ENCODE measurements around the gene MEIS2.

Gene MEIS2

DNA sequence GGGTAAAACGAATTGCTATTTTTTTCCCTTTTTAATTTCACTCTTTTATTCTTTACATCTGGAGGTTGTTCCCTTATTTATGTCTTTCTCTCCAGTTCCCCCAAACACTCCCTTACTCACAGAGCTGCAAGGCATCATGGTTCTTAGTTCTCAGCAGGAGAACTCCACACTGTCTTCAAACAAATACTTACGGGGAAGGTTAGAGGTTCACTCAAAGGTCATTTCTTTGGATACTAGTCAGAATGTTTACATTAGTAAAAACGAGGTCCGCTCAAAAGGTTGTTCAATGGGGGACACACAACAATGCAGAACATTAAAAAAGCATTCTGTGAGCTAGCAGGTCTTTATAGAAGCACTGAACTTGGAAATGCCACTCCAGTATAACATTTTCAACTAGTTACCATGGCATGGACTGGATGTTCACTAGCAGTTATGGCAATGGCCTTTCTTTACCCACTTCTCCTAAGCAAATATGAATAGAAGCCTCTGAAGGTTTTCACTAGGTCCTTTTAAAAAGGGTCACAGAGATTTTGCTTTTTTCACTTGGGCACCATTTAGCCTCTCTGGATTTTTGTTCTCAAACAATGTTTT is 201.7 kb downstream of the MEIS2 start:
- TF ChIP-seq, protein P1, sequence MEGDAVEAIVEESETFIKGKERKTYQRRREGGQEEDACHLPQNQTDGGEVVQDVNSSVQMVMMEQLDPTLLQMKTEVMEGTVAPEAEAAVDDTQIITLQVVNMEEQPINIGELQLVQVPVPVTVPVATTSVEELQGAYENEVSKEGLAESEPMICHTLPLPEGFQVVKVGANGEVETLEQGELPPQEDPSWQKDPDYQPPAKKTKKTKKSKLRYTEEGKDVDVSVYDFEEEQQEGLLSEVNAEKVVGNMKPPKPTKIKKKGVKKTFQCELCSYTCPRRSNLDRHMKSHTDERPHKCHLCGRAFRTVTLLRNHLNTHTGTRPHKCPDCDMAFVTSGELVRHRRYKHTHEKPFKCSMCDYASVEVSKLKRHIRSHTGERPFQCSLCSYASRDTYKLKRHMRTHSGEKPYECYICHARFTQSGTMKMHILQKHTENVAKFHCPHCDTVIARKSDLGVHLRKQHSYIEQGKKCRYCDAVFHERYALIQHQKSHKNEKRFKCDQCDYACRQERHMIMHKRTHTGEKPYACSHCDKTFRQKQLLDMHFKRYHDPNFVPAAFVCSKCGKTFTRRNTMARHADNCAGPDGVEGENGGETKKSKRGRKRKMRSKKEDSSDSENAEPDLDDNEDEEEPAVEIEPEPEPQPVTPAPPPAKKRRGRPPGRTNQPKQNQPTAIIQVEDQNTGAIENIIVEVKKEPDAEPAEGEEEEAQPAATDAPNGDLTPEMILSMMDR (conservative IDR thresholded peaks at IDR 0.05; ENCODE audit: low read length), result no peak
- H3K4me3 ChIP-seq (ENCODE audit: low read length), result no peak overlapping the region
- DNase-seq (ENCODE audit: low read depth), result no peak

GRCh38 chr15:36897834-36898233 is 202.5 kb downstream of the MEIS2 start:
- DNase-seq (ENCODE audit: low read depth), result no peak
- TF ChIP-seq, protein P1 (conservative IDR thresholded peaks at IDR 0.05; ENCODE audit: low read length), result no peak
- no peak overlapping the region for H3K4me3 ChIP-seq (ENCODE audit: low read length)

DNA sequence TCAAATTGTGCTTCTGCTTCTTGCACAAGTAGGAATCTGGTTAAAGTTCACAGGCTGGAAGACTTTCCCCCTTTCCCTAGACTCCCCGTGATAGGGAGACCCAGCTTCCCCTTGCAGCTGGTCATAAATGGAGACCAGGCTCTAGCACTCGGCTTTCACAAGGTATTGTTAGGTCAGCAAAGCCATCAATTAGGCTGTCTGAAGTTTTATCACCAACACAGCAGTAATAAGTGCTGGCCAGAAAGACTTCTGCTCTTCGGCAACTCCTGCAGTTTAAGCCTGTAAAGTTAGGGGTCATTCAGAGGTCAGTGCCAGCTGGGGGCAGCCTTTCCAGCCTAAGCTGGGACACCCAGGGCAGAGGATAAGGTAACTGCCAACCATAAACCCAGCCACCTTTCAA is 203.4 kb downstream of the MEIS2 start:
- TF ChIP-seq, protein P1 (conservative IDR thresholded peaks at IDR 0.05; ENCODE audit: low read length), result no peak
- H3K4me3 ChIP-seq (ENCODE audit: low read length), result no peak overlapping the region
- DNase-seq (ENCODE audit: low read depth), result no peak

GRCh38 chr15:36894075-36894474 is 206.3 kb downstream of the MEIS2 start:
- no peak for DNase-seq (ENCODE audit: low read depth)
- TF ChIP-seq, protein P1 (conservative IDR thresholded peaks at IDR 0.05; ENCODE audit: low read length), result no peak

DNA sequence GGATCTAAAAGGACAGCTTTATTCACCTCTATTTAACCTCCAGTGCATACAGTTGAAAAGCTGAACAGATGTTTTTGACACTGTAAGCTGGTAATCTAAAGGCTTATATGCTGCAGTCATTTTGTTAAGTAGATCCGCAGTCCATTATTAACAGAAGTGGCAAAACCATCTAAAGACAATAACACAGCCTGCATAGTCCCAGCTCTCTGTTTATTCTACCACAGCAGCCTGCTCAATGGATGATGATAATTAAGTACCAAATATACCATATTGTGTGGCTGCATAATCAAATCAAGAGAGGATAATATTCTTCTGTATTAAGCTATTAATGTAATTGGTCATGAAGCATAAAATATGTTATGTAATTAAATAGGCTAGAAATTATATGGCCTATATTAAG is 207.1 kb downstream of the MEIS2 start:
- TF ChIP-seq, protein P1 (conservative IDR thresholded peaks at IDR 0.05; ENCODE audit: low read length), result no peak
- H3K4me3 ChIP-seq (ENCODE audit: low read length), result no peak overlapping the region
- no peak for DNase-seq (ENCODE audit: low read depth)

More at GRCh38 chr15:36894075-36894474, 206.3 kb downstream of the MEIS2 start:
- H3K4me3 ChIP-seq (ENCODE audit: low read length), result no peak overlapping the region

DNA sequence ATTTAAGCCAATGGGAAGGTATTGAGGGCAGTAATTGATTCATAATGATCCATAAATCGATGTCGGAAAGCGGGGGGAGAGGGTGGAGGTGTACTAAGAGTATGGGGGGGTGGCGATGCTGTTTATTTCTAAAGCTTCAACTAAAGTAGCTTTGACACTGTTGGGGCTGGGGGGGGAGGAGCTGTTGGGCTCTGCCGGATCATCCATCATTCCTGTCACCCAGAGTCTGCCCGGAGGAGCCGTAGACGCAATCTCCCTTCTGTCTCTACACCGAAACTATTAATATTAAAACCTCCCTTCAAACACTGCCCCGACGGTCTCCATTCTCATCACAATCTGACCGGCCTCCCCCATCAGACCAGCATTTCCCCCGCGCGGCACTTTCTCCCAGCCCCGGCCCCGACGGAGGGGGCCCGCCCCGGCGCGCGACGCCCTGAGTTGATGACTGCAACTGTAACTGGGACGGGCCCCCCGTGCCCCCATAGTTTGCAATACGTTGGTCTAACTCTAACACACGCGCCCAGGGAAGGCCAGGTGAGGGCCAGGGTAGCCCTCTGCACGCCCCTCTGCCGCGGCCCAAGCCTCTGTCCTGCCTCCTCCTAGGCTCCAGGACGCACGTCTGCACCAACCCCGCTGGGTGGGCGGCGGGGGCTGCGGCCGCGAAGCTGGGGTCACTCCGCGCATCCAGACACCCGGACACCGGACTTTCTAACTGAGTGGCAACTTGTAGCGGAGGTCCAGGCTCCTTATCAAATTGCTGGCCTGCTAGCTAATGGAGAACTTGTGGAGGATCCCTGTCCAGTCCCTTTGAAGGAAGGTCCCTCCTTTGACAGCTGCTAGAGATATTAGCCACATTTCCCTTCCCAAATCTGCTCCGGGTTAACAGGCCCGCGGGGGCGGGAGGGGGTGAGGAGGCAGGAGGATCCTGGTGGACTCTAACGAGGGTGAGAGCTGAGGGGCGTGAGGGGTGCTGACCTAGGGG is 212.0 kb downstream of the MEIS2 start:
- TF ChIP-seq, protein P1 (conservative IDR thresholded peaks at IDR 0.05; ENCODE audit: low read length), result no peak
- peak; percentile 37 for DNase-seq (ENCODE audit: low read depth)
- peak overlapping the region; percentile 44 for H3K4me3 ChIP-seq (ENCODE audit: low read length)
